ENCODE measurements around the gene TTC31. TPM values are rescaled to one million over a fixed set of nuclear protein-coding genes. Genes with fewer than 3 reads are reported as not detected.

Gene TTC31
- total RNA-seq, 1 experiment from 2014 or later, result 17.3 TPM

DNA sequence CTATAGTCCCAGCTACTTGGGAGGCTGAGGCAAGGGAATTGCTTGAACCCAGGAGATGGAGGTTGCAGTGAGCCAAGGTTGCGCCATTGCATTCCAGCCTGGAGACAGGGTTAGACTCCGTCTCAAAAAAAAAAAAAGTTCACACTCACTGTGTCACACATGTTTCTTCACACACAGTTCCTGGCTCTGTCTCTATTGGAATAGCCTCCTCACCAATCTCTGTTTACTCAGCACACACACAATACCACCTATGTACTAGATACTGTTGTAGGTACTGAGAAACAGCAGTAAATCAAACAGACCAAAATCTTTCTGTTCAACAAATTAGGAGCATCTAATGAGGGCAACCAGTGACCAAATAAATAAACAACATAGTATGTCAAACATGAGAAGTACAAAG is 3.3 kb downstream of the TTC31 start:
- DNase-seq (ENCODE audit: low read depth), result no peak

DNA sequence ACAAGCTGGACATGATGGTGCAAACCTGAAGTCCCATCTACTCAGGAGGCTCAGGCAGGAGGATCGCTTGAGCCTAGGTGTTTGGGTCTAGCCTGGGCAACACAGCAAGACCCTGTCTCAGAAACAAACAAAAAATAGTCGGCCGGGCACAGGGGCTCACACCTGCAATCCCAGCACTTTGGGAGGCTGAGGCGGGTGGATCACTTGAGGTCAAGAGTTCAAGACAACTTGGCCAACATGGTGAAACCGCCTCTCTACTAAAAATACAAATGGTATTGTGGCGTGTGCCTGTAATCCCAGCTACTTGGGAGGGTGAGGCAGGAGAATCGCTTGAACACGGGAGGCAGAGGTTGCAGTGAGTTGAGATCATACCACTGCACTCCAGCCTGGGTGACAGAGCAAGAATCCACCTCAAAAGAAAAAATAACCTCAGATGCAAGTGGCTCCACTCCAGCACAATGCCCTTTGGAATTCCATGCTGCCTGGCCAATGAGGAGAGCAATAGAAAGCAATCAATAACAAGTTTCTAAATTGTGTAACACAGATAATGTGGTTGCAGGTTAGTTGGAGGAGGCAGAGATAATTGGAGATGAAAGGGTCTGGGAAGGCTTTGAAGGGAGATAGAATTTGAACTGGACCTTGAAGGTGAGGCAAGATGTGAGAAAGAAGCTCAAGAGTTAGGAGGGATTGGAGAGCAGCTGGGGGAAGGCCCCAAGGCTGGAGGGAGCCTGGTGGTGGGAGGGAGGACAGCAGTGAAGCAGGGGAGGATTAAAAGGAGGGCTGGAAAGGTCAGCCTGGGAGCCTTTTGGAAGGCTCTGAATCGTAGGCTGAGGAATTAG is 6.0 kb downstream of the TTC31 start:
- DNase-seq (ENCODE audit: low read depth), result no peak

DNA sequence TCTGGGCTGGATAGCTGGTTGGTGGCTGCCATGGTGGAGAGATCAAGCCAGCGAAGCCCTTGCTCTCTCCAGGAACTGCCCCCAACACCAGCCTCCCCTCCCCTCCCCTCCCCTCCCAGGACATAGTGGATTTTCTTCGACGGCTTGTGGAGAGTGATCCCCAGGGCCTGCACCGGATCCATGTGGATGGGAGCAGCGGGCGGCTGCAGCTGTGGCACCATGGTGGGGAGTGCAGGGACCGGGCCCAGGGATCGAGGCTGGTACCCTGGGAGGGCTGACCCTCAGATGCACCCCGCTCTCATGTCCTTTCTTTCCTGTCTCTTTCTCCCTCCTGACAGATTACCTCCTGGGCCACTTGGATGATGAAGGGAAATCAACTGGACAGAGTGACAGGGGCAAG is 7.0 kb downstream of the TTC31 start:
- DNase-seq (ENCODE audit: low read depth), result no peak

DNA sequence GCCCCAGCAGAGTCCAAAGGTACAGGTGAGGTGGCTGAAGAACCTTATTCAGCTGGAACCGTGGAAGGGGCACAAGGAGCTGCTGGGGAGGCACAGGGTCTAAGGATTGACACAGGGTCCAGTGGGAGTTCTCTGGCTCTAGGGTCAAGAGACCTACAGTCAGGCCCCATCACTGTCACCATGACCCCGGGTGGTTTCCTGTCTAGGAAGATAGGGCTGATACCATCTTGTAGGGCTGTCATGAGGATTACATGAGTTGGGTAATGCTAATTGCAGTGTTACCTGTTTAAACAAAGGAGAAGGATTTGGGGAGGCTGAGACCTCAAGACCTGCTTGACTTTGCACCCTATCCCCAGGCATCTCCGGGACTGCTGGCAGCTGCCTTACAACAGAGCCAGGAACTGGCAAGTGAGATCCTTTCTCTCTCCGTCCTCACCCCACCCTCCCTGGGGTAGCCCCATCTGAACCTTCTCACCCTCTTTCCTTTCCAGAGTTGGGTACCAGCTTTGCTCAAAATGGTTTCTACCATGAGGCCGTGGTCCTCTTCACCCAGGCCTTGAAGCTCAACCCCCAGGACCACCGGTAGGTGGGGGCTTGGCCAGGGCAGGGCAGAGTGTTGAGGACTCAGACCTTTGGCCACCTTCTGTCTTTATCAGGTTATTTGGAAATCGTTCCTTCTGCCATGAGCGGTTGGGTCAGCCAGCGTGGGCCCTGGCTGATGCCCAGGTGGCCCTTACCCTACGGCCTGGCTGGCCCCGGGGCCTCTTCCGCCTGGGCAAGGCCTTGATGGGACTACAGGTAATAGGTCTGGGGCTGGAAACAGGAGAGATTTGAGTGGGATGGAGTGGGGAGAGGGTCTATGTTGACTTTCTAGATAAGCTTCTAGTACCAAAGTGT is 9.0 kb downstream of the TTC31 start:
- DNase-seq (ENCODE audit: low read depth), result no peak

DNA sequence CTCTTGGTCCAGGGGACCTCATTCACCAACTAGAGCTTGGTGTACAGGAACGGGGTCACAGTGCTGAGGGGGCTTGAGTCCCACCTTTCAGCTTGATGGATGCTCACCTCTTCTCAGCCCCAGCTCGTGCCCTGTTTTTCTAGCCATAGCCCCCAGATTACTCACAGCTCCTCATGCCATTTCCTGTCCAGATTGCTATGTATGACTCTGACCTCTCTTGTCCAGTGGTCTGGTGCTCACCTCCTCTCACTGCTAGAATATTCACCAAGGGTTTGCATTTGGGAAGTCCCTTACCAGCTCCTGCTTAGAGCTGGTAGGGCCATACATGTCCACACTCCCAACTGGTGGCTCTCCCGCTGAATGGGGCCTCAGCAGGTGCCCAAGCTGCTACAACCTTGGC is 10.7 kb downstream of the TTC31 start:
- no peak for DNase-seq (ENCODE audit: low read depth)

DNA sequence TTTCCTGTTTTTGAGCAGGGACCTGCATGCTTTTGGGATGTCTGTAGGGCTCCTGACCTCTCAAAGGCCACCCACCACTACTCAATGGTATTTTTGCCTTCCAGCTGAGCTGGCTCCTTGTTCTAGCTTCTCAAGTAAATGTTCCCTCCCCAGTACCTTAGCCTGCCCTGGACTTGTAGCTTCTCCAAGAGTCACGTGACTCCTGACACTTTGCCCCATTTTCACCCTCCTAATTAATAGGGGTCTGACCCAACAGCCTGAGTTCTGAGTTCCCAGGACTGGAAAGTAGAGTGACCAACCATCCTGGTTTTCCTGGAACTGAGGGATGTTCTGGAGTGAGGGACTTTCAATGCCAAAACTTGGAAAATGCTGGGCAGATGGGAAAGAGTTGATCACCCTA is 12.6 kb downstream of the TTC31 start:
- no peak for DNase-seq (ENCODE audit: low read depth)

DNA sequence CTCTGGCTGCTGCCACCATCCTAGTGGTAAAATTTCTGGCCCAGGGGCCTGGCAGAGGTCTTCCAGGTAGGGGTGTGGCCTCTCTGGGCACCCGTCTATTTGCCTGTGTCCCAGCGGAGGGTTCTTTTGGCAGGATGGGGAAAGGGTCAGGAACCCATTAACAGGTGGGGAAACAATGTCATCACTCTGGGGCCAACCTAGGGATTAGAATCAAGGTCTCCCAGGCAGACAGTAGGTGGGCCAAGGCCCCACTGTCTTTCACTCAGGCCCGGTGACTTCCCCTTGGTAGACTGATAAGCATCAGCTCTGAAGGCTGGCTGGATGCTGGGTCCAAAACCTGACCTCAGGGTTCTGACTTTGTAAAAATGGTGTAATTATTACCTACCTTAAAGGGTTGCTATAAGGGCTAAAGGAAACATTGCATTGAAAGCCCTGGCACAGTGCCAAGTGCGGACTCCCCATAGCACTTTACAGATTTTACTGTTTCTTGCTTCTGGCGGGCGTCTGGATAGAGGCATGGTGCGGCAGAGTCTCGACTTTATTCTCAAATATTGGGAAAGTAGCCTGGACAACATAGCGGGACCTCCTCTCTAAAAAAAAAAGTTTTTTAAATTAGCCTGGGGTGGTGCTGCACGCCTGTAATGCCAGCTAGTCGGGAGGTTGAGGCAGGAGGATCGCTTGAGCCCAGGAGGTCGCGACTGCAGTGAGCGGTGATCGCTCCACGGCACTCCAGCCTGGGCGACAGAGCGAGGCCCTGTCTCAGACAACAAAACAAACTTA is 14.3 kb downstream of the TTC31 start:
- DNase-seq (ENCODE audit: low read depth), result no peak

DNA sequence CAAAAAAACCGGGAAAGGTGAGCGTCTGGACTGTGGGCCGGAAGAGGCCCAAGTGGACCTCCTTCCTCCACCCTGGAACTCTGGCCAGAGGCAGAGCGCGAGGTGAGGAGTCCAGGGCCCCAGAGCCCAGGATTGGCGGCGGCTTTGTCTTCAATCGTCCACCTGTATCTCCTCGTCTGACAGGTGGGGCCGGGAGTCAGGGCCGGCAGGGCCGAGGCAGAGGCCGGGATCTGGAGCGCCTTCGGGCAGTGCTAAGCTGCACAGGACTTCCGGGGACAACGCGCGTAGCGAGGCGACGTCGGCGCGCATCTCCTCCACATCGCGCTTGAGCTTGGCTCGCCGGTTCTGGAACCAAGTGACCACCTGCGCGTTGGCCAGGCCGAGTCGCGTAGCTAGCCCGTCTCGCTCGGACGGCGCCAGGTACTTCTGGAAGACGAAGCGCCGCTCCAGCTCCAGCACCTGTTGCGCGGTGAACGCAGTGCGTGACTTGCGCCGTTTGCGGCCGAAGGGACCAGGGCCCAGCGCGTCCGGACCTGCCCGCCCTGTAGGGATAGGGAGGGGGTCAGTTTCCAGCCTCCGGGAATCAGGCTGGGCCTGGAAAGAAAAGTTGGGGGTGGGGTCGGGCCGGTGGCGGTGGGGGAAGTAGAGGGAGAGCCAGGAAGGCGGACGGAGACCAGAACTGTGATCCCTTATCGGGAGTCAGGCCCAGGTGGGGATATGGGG is 15.1 kb downstream of the TTC31 start:
- no peak for DNase-seq (ENCODE audit: low read depth)

DNA sequence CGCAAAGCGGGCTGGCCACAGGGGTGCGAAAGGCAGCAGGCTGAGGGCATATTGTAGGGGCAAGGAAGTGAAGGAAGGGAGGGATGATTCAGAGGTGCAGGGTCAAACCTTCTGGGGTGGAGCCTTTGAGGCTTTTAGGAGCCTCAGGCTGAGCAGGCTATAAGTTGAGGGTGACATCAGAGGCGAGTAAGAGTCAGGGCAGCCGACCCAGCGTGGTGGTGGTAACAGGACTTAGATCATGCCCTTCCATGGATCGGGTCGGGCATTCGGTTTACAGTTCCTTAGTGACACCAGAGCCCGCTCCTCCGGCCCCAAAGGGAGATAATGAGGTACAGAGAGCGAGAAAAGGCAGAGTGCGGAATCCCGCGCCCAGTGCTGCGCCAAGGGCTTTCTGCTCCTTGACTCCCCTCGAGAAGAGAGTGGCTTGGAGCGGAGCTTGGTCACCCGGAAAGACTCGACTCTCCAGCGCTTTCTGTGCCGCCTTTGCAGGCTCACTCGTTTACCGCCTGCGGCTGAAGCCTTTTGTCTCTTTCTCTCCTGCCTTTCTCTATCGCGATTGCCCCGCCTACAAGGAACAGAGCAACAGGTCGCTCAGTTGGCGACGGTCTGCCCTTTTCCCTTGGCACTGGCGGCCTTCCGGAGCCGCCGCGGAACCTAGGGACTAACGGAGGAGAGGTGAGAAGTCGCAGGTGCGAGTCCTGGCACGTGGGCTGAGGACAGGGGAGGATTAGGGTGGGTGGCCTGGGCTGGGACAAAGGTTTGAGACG is 15.8 kb downstream of the TTC31 start:
- DNase-seq (ENCODE audit: low read depth), result peak; percentile 61

DNA sequence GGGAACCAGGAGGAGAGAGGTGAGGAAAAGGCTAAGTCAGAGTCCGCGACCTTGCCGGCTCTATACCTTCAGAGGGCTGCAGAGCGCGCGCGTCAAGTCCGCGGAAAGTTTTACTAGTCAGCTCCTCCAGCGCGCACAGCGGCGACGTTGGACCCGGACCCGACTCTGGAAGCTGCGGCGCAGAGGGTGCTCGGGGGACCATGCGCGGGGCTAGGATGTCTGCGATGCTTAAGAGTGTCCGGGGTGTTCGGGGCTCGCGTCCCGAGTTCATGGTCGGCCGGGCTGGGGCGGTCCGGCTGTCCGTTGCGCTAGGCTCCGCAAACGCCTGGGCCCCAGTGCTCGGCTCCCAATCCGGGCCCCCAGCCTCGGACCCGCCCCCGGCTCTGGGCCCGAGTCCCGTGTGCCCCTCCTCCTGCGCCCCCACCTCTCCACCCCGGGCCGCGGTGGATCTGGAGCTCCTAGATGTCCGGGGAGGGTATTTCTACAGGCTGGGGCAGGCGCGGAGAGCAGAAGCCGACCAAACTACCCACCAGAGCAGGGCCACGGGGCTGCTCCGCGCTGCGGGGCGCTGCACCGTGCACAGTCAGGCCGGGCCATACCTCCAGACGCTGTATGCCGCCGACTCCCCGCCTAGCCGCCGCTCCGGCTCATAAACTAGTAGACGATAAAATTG is 16.5 kb downstream of the TTC31 start, which contains the start of gene LBX2:
LBX2 (minus strand) TSS at position 337 of the 673 bp plus-strand sequence; CDS start at position 271, 66 bp downstream.
- DNase-seq (ENCODE audit: low read depth), result no peak

DNA sequence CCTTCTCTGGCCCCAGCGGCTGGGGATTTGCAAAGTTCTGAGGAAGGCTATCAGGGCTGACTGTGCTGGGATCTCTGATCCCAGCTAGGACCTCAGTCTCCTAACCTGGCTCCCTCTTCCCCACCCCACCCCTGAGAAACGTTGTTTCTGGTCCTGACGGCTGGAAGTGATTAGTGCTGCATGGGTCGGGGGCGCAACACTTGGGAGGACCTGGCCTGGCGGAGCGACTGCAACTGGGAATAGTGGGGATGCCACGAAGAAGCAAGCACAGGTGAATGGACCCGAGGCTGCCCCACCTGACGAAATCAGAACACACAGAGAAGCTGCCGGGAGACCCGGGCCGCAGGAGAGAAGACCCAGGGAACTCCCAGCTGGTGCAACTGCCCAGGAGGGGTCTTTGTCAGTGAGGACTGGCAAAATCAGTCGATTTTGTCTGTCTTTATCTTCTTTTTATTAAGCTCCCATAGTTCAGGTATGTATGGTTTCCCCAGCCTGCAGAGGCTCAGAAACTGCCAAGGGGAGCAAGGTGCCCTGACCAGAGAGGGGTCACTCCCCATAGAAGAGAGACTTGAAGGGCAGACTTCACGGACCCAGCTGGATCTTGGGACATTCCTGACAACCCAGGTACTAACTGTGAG is 17.2 kb downstream of the TTC31 start:
- DNase-seq (ENCODE audit: low read depth), result no peak

DNA sequence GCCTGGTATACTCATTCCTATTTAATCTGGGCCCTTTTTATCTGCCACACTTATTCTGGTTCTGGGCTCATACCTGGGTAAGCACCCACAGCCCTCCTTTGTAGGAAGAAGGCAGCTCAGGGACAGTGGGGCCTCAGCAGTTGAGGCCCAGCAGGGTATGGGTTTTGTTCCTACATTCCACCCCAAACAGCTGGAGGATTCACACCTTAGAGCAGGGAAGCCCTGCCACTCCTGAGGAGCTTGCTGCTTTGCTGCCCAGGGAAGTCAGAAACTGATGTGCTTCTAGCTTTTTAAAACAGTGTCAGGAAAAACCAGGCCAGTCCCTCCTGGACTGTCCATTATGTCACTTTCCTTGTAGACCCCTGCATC is 17.7 kb downstream of the TTC31 start:
- no peak for DNase-seq (ENCODE audit: low read depth)

DNA sequence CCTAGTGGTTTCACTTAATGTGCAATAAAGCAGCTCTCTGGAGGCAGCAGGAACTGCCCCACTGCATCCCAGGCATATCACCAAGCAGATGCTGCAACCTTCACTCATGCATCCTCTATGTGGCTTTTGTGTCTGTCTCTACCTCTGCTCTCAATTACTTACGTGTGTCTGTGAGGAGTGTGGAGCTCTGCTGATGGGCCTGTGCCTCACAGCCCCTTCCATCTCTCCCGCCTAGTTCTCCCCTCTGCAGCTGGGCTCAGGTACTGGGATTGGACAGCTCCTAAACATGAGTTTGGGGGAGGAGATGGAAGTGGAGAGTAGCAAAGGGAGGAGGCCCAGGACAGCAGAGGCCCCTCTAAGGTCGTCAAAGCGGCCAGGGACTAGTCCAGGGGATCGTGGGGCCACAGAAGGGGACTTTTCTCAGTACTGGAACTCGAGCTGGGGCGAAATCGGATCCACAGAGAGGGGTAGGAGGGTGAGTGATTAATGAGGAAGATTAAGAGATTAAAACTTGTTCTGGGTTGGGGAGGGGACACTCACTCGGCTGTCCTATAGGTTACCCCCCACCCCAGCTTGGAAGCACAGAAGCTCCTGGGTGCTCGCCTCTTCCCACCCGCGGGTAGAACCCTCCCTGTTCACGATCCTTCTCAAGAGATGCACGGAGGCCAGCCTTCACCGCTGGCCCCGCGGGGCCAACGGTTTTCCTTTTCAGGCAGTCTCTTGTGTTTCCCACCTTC is 18.6 kb downstream of the TTC31 start:
- no peak for DNase-seq (ENCODE audit: low read depth)

DNA sequence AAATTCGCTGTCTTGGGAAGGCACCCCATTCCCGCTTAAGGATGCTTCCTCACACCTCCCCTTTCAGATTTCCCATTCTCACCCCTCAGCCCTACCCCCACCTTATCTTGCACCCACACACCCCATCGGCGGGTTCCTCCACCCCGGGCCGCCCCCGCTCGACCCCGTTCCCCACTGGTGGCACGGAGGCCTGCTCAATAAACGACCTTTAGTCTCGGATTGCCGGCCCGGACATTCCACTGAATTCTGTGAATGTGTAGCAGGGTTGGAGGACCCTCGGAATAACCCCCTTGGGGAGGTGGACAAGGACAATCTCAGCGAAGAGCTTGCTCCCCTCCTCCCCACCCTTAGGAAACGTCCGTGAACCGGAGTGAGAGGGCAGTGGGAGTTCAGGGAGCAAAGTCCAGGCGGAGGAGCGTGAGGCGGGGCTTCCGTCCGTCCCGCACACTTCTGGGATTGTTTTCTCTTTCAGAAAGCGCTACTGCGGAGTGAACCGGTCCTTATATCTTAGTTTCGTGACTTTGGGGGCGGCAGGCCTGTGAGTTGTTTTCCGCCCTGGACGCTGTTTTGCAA is 19.4 kb downstream of the TTC31 start:
- peak; percentile 27 for DNase-seq (ENCODE audit: low read depth)

DNA sequence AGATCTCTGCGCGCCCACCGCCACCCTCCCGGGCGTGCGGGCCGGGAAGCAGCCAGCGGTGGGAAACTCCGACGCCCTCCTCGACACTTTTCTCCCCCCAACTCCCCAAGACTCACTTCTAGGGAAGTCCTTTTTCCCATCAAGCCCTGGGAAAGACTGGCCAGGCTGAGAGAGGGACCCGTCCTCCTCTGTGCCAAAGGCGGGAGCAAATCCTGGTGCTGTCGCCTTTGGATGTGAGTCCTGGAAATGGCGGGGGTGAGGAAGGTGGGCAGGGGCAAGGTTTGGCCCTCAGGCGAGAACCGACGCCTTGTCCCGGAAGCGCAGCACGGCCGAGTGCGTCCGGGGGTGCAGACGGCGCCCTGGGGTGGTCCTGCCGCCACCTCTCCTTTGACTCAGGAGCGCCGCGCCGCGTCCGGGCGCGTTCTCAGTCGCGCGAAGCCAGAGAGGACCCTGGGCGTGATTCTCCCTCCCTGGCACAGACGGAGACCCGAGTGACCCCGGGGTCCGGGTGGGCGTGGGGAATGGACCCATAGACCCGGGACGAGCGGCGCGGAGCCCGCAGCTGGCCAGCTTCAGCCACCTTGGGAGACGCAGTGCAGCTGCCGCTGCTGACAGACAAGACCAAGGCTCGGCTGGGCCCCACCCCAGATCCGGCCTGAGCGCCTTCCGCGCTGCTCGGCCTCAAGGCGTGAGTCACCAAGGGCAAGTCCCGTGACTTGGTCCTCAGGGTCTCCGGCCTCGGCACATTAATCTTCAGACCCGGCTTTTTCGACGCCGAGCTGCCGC is 20.0 kb downstream of the TTC31 start:
- DNase-seq (ENCODE audit: low read depth), result peak; percentile 88

DNA sequence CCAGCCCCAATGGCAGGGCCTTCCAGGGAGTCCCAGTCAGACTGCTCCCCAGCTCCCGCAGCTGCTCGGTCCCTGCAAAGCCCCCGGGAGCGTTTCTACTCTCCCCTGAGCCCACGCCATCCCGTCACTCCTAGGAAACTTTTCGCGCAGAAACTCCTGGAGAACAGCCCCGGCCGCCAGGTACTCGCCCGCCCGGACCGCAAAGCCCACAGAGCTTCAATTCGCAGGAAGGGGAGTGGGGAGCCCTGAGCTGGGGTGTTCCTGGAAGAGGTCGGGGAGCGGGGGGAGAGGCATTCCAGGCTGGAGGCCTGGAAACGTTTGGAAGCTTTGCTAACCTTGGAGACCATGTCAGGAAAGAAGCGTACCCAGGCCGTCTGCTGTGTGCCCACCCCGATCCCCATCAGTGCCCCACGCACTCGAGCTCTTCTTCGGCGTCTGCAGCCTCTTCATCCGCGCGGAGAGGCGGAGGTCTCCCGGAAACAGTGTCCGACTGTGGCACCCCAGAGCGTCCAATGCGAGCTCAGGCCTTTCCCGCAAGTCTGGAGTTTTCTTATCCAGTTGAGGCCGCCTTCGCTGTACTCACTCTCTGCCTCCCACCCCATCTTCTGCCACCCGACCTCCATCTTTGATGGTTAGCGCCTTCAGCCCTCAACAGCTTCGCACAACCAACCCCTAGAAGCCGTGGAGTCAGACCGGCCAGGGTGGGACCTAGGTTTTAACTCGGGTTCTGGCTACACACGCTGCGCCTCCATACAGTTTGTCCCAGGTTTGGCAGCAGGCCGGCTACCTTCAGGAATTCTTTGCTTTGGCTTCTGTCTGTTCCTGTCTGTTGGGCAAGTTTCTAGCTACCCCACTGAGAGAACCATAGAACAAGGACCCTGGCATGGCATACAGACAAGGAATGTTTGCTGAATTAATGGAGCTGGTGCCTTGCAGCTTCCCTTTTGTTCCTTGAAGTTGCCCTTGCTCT is 20.9 kb downstream of the TTC31 start:
- peak; percentile 59 for DNase-seq (ENCODE audit: low read depth)
